H1 (cell line): ENCODE results near the gene SIKE1. TPM values are rescaled to one million over a fixed set of nuclear protein-coding genes. Genes with fewer than 3 reads are reported as not detected.

ENCODE experiments used
- CTCF ChIA-PET: fragments of 300-600 bp; sonication (Branson Sonifier 250); formaldehyde crosslinking; loops from one replicate; lab custom pipeline; 2021; ENCODE audit not compliant: partially characterized antibody; lab: Charles Lee
- POLR2A ChIA-PET: fragments of 300-600 bp; sonication (Branson Sonifier 250); formaldehyde crosslinking; loops from one replicate; lab custom pipeline; 2021; ENCODE audit warnings: inconsistent platforms; ENCODE audit not compliant: partially characterized antibody; lab: Charles Lee
- DNase-seq, 2 experiments: peaks; one replicate each; pipeline versions ENCODE4 v3.0.0 to v3.0.0-alpha.2; 2010 to 2022; ENCODE audit warnings: low spot score in 2 of 2, low read depth in 1 of 2, mixed read lengths in 1 of 2
- FAIRE-seq: peaks from 2 replicates; lab custom pipeline; 2011; peaks lifted over from hg19 to GRCh38; lab: Jason Lieb, UNC
- H2AFZ ChIP-seq: 2 replicates; pipeline ENCODE4 v1.8.1; 2012; ENCODE audit warnings: low read length, inconsistent platforms
- H2AK5ac ChIP-seq: 2 replicates; pipeline ENCODE4 v1.6.1; 2013; ENCODE audit warnings: low read depth, low read length
- H2BK120ac ChIP-seq: replicated peaks from 2 replicates; pipeline ENCODE3; 2013; ENCODE audit warnings: low read depth, low read length, inconsistent platforms
- H2BK12ac ChIP-seq: 2 replicates; pipeline ENCODE4 v1.6.1; 2013; ENCODE audit warnings: low read depth, low read length
- H2BK15ac ChIP-seq: 2 replicates; pipeline ENCODE4 v1.6.1; 2013; ENCODE audit warnings: low read length
- H2BK20ac ChIP-seq: 2 replicates; pipeline ENCODE4 v1.6.1; 2013; ENCODE audit warnings: low read length
- H2BK5ac ChIP-seq: 2 replicates; pipeline ENCODE4 v1.6.1; 2013; ENCODE audit warnings: low read depth, low read length
- H3K14ac ChIP-seq: 2 replicates; pipeline ENCODE4 v1.6.1; 2013; ENCODE audit warnings: inconsistent platforms; ENCODE audit not compliant: insufficient read length
- H3K18ac ChIP-seq: 2 replicates; pipeline ENCODE4 v1.6.1; 2013; ENCODE audit warnings: low read length; ENCODE audit errors: extremely low read depth
- H3K23ac ChIP-seq: 2 replicates; pipeline ENCODE4 v1.6.1; 2013; ENCODE audit warnings: inconsistent platforms; ENCODE audit not compliant: insufficient read length
- H3K23me2 ChIP-seq: 2 replicates; pipeline ENCODE4 v1.6.1; 2013; ENCODE audit warnings: low read depth, low read length
- H3K27ac ChIP-seq: 2 replicates; pipeline ENCODE4 v1.6.1; 2011; ENCODE audit warnings: low read depth, low read length, inconsistent platforms
- H3K27me3 ChIP-seq, 4 experiments: replicated peaks in 1 of 4; 1 replicate in 1 of 4; 2 replicates in 3 of 4; pipeline versions ENCODE4 v1.6.1 to v1.8.1; 2011 to 2013; ENCODE audit warnings: low read length in 3 of 4, mild to moderate bottlenecking in 3 of 4, inconsistent platforms in 2 of 4, mixed read lengths in 2 of 4, moderate library complexity in 1 of 4; ENCODE audit not compliant: control insufficient read depth in 3 of 4, insufficient read depth in 3 of 4; ENCODE audit errors: extremely low read depth in 1 of 4
- H3K36me3 ChIP-seq, 4 experiments: 2 replicates each; pipeline versions ENCODE4 v1.6.1 to v1.8.1; 2011 to 2013; ENCODE audit warnings: mild to moderate bottlenecking in 4 of 4, low read length in 3 of 4, moderate library complexity in 2 of 4, control low read depth in 1 of 4, inconsistent platforms in 1 of 4; ENCODE audit not compliant: insufficient read depth in 4 of 4, control insufficient read depth in 2 of 4
- H3K4ac ChIP-seq: replicated peaks from 2 replicates; pipeline ENCODE3; 2013; ENCODE audit warnings: low read length, low read depth, mixed read lengths, inconsistent platforms; ENCODE audit not compliant: insufficient read length
- H3K4me1 ChIP-seq, 4 experiments: replicated peaks in 1 of 4; 1 replicate in 1 of 4; 2 replicates in 3 of 4; pipeline versions ENCODE4 v1.6.1 to v1.8.1; 2011 to 2013; ENCODE audit warnings: low read length in 3 of 4, inconsistent platforms in 2 of 4, mixed read lengths in 1 of 4; ENCODE audit not compliant: insufficient read depth in 4 of 4, control insufficient read depth in 3 of 4
- H3K4me2 ChIP-seq, 2 experiments: 2 replicates each; pipeline versions ENCODE4 v1.6.1 to v1.8.1; 2011 to 2013; ENCODE audit warnings: low read depth in 2 of 2, low read length in 2 of 2, control low read depth in 1 of 2, inconsistent platforms in 1 of 2, mild to moderate bottlenecking in 1 of 2; ENCODE audit not compliant: insufficient read depth in 1 of 2
- H3K4me3 ChIP-seq, 4 experiments: fragments of 200-600, 300-600 bp in 1 of 4; sonication (generic), shearing (Covaris generic), sonication (Bioruptor Twin) in 1 of 4; 2 replicates each; pipeline versions ENCODE4 v1.5.1 to v1.8.1; 2011 to 2016; ENCODE audit warnings: low read length in 4 of 4, low read depth in 3 of 4, control low read depth in 2 of 4, inconsistent platforms in 2 of 4, mild to moderate bottlenecking in 2 of 4, mixed read lengths in 1 of 4, moderate library complexity in 1 of 4; ENCODE audit not compliant: insufficient read depth in 2 of 4; ENCODE audit errors: extremely low read depth in 1 of 4
- H3K56ac ChIP-seq: replicated peaks from 2 replicates; pipeline ENCODE3; 2013; ENCODE audit warnings: low read depth, mild to moderate bottlenecking, mixed read lengths, low read length, inconsistent platforms; ENCODE audit not compliant: insufficient read length
- H3K79me1 ChIP-seq: 2 replicates; pipeline ENCODE4 v1.6.1; 2013; ENCODE audit warnings: low read depth, low read length, control low read depth
- H3K79me2 ChIP-seq, 2 experiments: 2 replicates each; pipeline versions ENCODE4 v1.6.1 to v1.8.1; 2012 to 2013; ENCODE audit warnings: low read length in 2 of 2, mild to moderate bottlenecking in 2 of 2, inconsistent platforms in 1 of 2; ENCODE audit not compliant: insufficient read depth in 2 of 2, control insufficient read depth in 1 of 2
- H3K9ac ChIP-seq, 4 experiments: replicated peaks in 1 of 4; 1 replicate in 1 of 4; 2 replicates in 3 of 4; pipeline versions ENCODE4 v1.6.1 to v1.8.1; 2011 to 2013; ENCODE audit warnings: low read depth in 3 of 4, low read length in 3 of 4, control low read depth in 2 of 4, mild to moderate bottlenecking in 2 of 4, moderate library complexity in 2 of 4, inconsistent platforms in 1 of 4; ENCODE audit errors: extremely low read depth in 1 of 4
- H3K9me3 ChIP-seq, 2 experiments: 2 replicates each; pipeline versions ENCODE4 v1.6.1 to v1.8.1; 2012 to 2013; ENCODE audit warnings: mild to moderate bottlenecking in 2 of 2, moderate library complexity in 2 of 2, control low read depth in 1 of 2, inconsistent platforms in 1 of 2, low read depth in 1 of 2, low read length in 1 of 2, mixed read lengths in 1 of 2; ENCODE audit not compliant: insufficient read depth in 2 of 2
- H4K20me1 ChIP-seq, 2 experiments: replicated peaks in 1 of 2; 2 replicates each; pipeline versions ENCODE3 to v1.8.1; 2011 to 2013; ENCODE audit warnings: inconsistent platforms in 2 of 2, low read length in 2 of 2, mild to moderate bottlenecking in 1 of 2; ENCODE audit not compliant: insufficient read depth in 2 of 2, control insufficient read depth in 1 of 2
- H4K5ac ChIP-seq: 2 replicates; pipeline ENCODE4 v1.6.1; 2013; ENCODE audit warnings: low read length, low read depth, mixed read lengths, inconsistent platforms; ENCODE audit not compliant: insufficient read length
- H4K8ac ChIP-seq: 2 replicates; pipeline ENCODE4 v1.8.0; 2013; ENCODE audit warnings: mild to moderate bottlenecking, moderate library complexity, low read length, inconsistent platforms; ENCODE audit not compliant: insufficient read depth; ENCODE audit errors: extremely low read depth
- H4K91ac ChIP-seq: replicated peaks from 2 replicates; pipeline ENCODE3; 2013; ENCODE audit warnings: low read length, mixed read lengths, inconsistent platforms; ENCODE audit not compliant: insufficient read length
- CTCF ChIP-seq, 3 experiments: IDR thresholded peaks; 1 replicate in 2 of 3; 2 replicates in 1 of 3; pipeline versions ENCODE4 v1.5.1 to v1.6.1; 2011; ENCODE audit warnings: low read length in 3 of 3, mild to moderate bottlenecking in 3 of 3, inconsistent platforms in 2 of 3, low read depth in 1 of 3, moderate library complexity in 1 of 3; ENCODE audit not compliant: insufficient read depth in 1 of 3; ENCODE audit errors: control extremely low read depth in 1 of 3
- EGR1 ChIP-seq: IDR thresholded peaks from 2 replicates; pipeline ENCODE4 v1.6.1; 2011; ENCODE audit warnings: low read depth, low read length, borderline replicate concordance
- FOSL1 ChIP-seq: IDR thresholded peaks from 2 replicates; pipeline ENCODE4 v1.6.1; 2011; ENCODE audit warnings: mild to moderate bottlenecking, low read depth, low read length, moderate library complexity; ENCODE audit not compliant: insufficient read depth
- GABPA ChIP-seq: IDR thresholded peaks from 2 replicates; pipeline ENCODE4 v1.6.1; 2011; ENCODE audit warnings: mild to moderate bottlenecking, low read length, moderate library complexity, borderline replicate concordance; ENCODE audit not compliant: insufficient read depth
- JUND ChIP-seq: IDR thresholded peaks from 2 replicates; pipeline ENCODE4 v1.6.1; 2011; ENCODE audit warnings: mild to moderate bottlenecking, improper control_type of control experiment, low read length
- POLR2A ChIP-seq, 2 experiments: IDR thresholded peaks; 1 replicate in 1 of 2; 2 replicates in 1 of 2; pipeline ENCODE4 v1.6.1; 2011; ENCODE audit warnings: low read depth in 2 of 2, low read length in 2 of 2, mild to moderate bottlenecking in 2 of 2; ENCODE audit errors: control extremely low read depth in 1 of 2
- SP2 ChIP-seq: IDR thresholded peaks from 2 replicates; pipeline ENCODE4 v1.6.1; 2012; ENCODE audit warnings: mild to moderate bottlenecking, low read length, inconsistent platforms
- TAF1 ChIP-seq: IDR thresholded peaks from 2 replicates; pipeline ENCODE4 v1.6.1; 2011; ENCODE audit warnings: mild to moderate bottlenecking, low read depth, low read length
- TAF7 ChIP-seq: optimal IDR thresholded peaks from 2 replicates; pipeline ENCODE3; 2011; ENCODE audit warnings: low read depth, mild to moderate bottlenecking, inconsistent platforms, low read length, moderate library complexity, borderline replicate concordance
- TCF12 ChIP-seq: IDR thresholded peaks from 2 replicates; pipeline ENCODE4 v1.6.1; 2011; ENCODE audit warnings: low read depth, mild to moderate bottlenecking, low read length
- WGBS, 2 experiments: shearing (Covaris generic) in 1 of 2; methylation state at CpG; one replicate each; pipeline versions ENCODE4 v1.1.6 to v1.1.7; 2013 to 2015; ENCODE audit warnings: low lambda C conversion rate in 2 of 2, mixed read lengths in 2 of 2, inconsistent platforms in 1 of 2, low coverage in 1 of 2, missing lambda C conversion rate in 1 of 2; ENCODE audit not compliant: insufficient replicate concordance in 2 of 2, insufficient coverage in 1 of 2, insufficient read length in 1 of 2; ENCODE audit errors: extremely low coverage in 1 of 2, missing lambda C conversion rate in 1 of 2; 5-methylcytosine and 5-hydroxymethylcytosine counted together
- polyA plus RNA-seq, 7 experiments: library from polyadenylated mRNA; depleted of rRNA in 3 of 7; stranded (reverse) in 5 of 7; unstranded in 2 of 7; fragments of >200 nt in 5 of 7; fragments of 200-250 nt in 2 of 7; gene quantifications; 1 replicate in 5 of 7; 2 replicates in 1 of 7; 4 replicates in 1 of 7; pipeline versions ENCODE4 v1.2.1 to v1.2.3, GENCODE V29; 2011 to 2013; ENCODE audit warnings: missing spikeins in 2 of 7, mixed read lengths in 2 of 7
- total RNA-seq: library from RNA; stranded (reverse); fragmentation: NEBNext Ultra II Directional; extraction: Animal tissue kit (Norgen Biotek cat#: 25700); gene quantifications from 2 replicates; pipeline ENCODE4 v1.2.1, GENCODE V29; 2021

The SIKE1 gene
- total and polyA plus RNA-seq, 2 of the 8 experiments (the other 6 are each of a cell fraction or from before 2014, with no cell fraction given), result 20.5 to 79.9 TPM

GRCh38 chr1:114741963-114742746, 38.3 kb downstream of the SIKE1 start:
- Histone ChIP-seq H4K20me1 (peaks cover 9 to 10% of the 10 kb centered on the region in 2 experiments), H3K18ac (no peak overlapping the region), H4K5ac (no peak overlapping the region), H4K8ac (no peak overlapping the region), H3K9me3 (no peaks in the 10 kb centered on the region), H3K4ac (no peak overlapping the region), H3K27ac (no peak overlapping the region), H3K4me2 (no peak overlapping the region), H3K4me3 (no peak overlapping the region), H2BK120ac (no peak overlapping the region), H2BK12ac (no peak overlapping the region), H2AK5ac (no peak overlapping the region), H3K23me2 (no peaks in the 10 kb centered on the region), H2BK15ac (no peak overlapping the region), H3K23ac (no peak overlapping the region), H2BK20ac (no peak overlapping the region), H4K91ac (no peak overlapping the region), H3K4me1 (no peaks in the 10 kb centered on the region), H3K79me1 (no peaks in the 10 kb centered on the region), H3K79me2 (peaks cover 12 to 96% of the 10 kb centered on the region in 2 experiments), H3K27me3 (no peaks in the 10 kb centered on the region), H3K36me3 (peaks cover 7 to 68% (median 22%) of the 10 kb centered on the region in 4 experiments), H3K9ac (no peak overlapping the region), H3K14ac (no peak overlapping the region), H2BK5ac (no peak overlapping the region), H2AFZ (no peak overlapping the region), H3K56ac (no peak overlapping the region)
- DNase-seq (no peak), FAIRE-seq (no peak)
- 90% methylated on average over 9 of the region's 11 CpGs; no CpG with 5 or more reads in 1 of the 2 experiments for WGBS, 2 experiments
- ChIA-PET CTCF (interaction anchor here (0.6 to 1.0 kb wide), 2 partner anchors 15 to 112 kb away, joined by 3 read pairs; partner anchors contain the start of gene CSDE1), POLR2A (interaction anchor here (1.1 to 4.5 kb wide), 5 partner anchors 9 to 25 kb away, joined by 3 to 68 read pairs (median 4); partner anchors contain the start of gene CSDE1)
- no peak for TF ChIP-seq GABPA
- TF ChIP-seq EGR1, result no peak
- no peak for TF ChIP-seq CTCF (IDR thresholded peaks at IDR 0.05; ENCODE audit: control extremely low read depth in 1 of 3, insufficient read depth in 1 of 3, low read depth in 1 of 3, low read length in 3 of 3)
- TF ChIP-seq POLR2A (IDR thresholded peaks at IDR 0.05; ENCODE audit: control extremely low read depth in 1 of 2, low read depth in 2 of 2, low read length in 2 of 2), result no peak
- TF ChIP-seq TCF12, result no peak
- no peak for TF ChIP-seq TAF1
- TF ChIP-seq SP2, result no peak
- no peak for TF ChIP-seq FOSL1
- TF ChIP-seq TAF7, result no peak
- no peak for TF ChIP-seq JUND
